Measurements from ENCODE around the gene ADK.

Gene ADK

GRCh38 chr10:74602576-74602975 is 451.6 kb downstream of the ADK start:
- DNase-seq (ENCODE audit: low read depth) = no peak

GRCh38 chr10:74610299-74610698 is 459.3 kb downstream of the ADK start:
- no peak for DNase-seq (ENCODE audit: low read depth)

- DNase-seq (ENCODE audit: low read depth) = no peak
These were observed 461.2 kb downstream of the ADK start for GRCh38 chr10:74612195-74612594.

- DNase-seq (ENCODE audit: low read depth) = no peak
These were observed 469.6 kb downstream of the ADK start for GRCh38 chr10:74620626-74621025.

GRCh38 chr10:74623786-74624185 is 472.8 kb downstream of the ADK start:
- DNase-seq (ENCODE audit: low read depth) = no peak

- DNase-seq (ENCODE audit: low read depth) = no peak
These were observed 473.5 kb downstream of the ADK start for GRCh38 chr10:74624501-74624900.

GRCh38 chr10:74628136-74628535 is 477.1 kb downstream of the ADK start:
- DNase-seq (ENCODE audit: low read depth) = no peak

GRCh38 chr10:74634995-74635536 is 484.0 kb downstream of the ADK start:
- no peak for DNase-seq (ENCODE audit: low read depth)

GRCh38 chr10:74635655-74636054 is 484.6 kb downstream of the ADK start:
- no peak for DNase-seq (ENCODE audit: low read depth)

- DNase-seq (ENCODE audit: low read depth) = no peak
These were observed 486.7 kb downstream of the ADK start for GRCh38 chr10:74637685-74638084.

- no peak for DNase-seq (ENCODE audit: low read depth)
These were observed 489.3 kb downstream of the ADK start for GRCh38 chr10:74640134-74640921.

- DNase-seq (ENCODE audit: low read depth) = no peak
These were observed 490.6 kb downstream of the ADK start for GRCh38 chr10:74641659-74642058.

GRCh38 chr10:74642901-74643595 is 492.0 kb downstream of the ADK start:
- DNase-seq (ENCODE audit: low read depth) = no peak

- no peak for DNase-seq (ENCODE audit: low read depth)
These were observed 492.6 kb downstream of the ADK start for GRCh38 chr10:74643596-74643975.

- no peak for DNase-seq (ENCODE audit: low read depth)
These were observed 493.7 kb downstream of the ADK start for GRCh38 chr10:74644738-74645137.

- no peak for DNase-seq (ENCODE audit: low read depth)
These were observed 494.7 kb downstream of the ADK start for GRCh38 chr10:74645692-74646091.

GRCh38 chr10:74650613-74651012 is 499.6 kb downstream of the ADK start:
- DNase-seq (ENCODE audit: low read depth) = no peak

- DNase-seq (ENCODE audit: low read depth) = no peak
These were observed 500.5 kb downstream of the ADK start for GRCh38 chr10:74651565-74651964.

- DNase-seq (ENCODE audit: low read depth) = no peak
These were observed 501.6 kb downstream of the ADK start for GRCh38 chr10:74652664-74653063.

- DNase-seq (ENCODE audit: low read depth) = no peak
These were observed 507.5 kb downstream of the ADK start for GRCh38 chr10:74658511-74658910.

GRCh38 chr10:74662635-74663034 is 511.6 kb downstream of the ADK start:
- DNase-seq (ENCODE audit: low read depth) = no peak

GRCh38 chr10:74669210-74669609 is 518.2 kb downstream of the ADK start:
- DNase-seq (ENCODE audit: low read depth) = no peak

- no peak for DNase-seq (ENCODE audit: low read depth)
These were observed 520.7 kb downstream of the ADK start for GRCh38 chr10:74671716-74672115.

All from fibroblast of the conjunctiva (primary cell).